Measurements from ENCODE around the gene CCNE1.
A peak's percentile ranks its signal among the peaks of the same experiment; 100 is the strongest.

DNA sequence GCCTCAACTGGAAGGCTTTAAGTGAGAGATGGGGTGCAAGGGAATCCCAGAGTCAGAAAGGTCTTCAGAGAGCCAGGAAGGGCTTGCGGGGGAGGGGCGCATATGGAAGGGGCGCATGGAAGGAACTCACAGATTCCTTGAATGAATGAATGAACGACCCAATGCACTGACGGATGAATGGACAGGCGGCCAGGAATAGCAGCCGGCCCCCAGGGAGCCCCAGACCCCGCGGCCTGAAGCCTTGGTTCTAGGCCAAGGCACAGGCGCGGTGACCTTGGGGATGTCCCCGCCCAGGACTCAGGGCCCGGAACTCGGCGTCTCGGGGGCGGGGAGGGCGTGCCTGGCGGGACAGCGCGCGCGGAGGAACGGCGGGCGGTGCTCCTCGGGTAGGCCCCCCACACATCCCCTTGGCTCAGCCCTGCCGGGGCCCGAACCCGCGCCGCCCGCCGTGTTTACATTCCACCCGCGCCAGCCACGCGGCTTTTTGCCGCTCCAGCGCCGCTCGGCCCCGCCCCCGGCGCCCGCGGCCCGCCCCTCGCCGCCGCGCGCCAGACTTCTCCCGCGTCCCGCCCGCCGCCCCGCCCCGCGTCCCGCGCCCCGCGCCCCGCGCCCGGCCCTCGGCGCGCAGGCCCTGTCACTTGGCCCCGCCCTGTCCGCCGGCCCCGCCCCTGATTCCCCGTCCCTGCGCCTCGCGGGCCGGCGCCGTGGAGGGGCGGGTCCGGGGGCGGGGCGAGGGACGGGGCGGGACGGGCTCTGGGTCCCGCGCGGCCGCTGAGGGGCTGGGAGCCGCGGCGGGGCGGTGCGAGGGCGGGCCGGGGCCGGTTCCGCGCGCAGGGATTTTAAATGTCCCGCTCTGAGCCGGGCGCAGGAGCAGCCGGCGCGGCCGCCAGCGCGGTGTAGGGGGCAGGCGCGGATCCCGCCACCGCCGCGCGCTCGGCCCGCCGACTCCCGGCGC lies at the start of gene CCNE1:
- TF ChIP-seq TCF7 (IDR thresholded peaks at IDR 0.05; ENCODE audit: low read depth) (no peak), KLF9 (CRISPR knock-in tag; IDR thresholded peaks at IDR 0.05; ENCODE audit: low read depth) (no peak), GABPA (IDR thresholded peaks at IDR 0.05; ENCODE audit: low read depth, low read length) (no peak), GABPA (CRISPR knock-in tag; IDR thresholded peaks at IDR 0.05; ENCODE audit: low read depth) (no peak), ZBTB7A (CRISPR knock-in tag; IDR thresholded peaks at IDR 0.05) (no peak), RAD51 (IDR thresholded peaks at IDR 0.05; ENCODE audit: borderline replicate concordance) (no peak), NR2C2 (CRISPR knock-in tag; IDR thresholded peaks at IDR 0.05; ENCODE audit: borderline replicate concordance) (no peak), ZNF644 (CRISPR knock-in tag; IDR thresholded peaks at IDR 0.05; ENCODE audit: low read depth) (no peak)
- TF ChIP-seq, protein P1, sequence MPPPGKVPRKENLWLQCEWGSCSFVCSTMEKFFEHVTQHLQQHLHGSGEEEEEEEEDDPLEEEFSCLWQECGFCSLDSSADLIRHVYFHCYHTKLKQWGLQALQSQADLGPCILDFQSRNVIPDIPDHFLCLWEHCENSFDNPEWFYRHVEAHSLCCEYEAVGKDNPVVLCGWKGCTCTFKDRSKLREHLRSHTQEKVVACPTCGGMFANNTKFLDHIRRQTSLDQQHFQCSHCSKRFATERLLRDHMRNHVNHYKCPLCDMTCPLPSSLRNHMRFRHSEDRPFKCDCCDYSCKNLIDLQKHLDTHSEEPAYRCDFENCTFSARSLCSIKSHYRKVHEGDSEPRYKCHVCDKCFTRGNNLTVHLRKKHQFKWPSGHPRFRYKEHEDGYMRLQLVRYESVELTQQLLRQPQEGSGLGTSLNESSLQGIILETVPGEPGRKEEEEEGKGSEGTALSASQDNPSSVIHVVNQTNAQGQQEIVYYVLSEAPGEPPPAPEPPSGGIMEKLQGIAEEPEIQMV (CRISPR knock-in tag; IDR thresholded peaks at IDR 0.05; ENCODE audit: low read depth): 0 out of 2 replicates have a peak, but pooled peaks have one; percentile 27
